Pancreas (tissue), 10 donors: ENCODE results near the gene ABLIM2. TPM values are rescaled to one million over a fixed set of nuclear protein-coding genes. Genes with fewer than 3 reads are reported as not detected.

ENCODE experiments used
- ATAC-seq, 4 donors: fragments of 200-7000 bp; cut with Tn5 transposase; one replicate each; pipeline versions ENCODE4 v1.8.0 to v1.9.1; 2020; ENCODE audit warnings: mild to moderate bottlenecking in 4 of 4, moderate library complexity in 4 of 4
- DNase-seq, 6 donors: peaks; one replicate each; pipeline ENCODE4 v3.0.0-alpha.2; 2020
- FAIRE-seq: peaks from 2 replicates; lab custom pipeline; 2012; peaks lifted over from hg19 to GRCh38; lab: Jason Lieb, UNC
- H3K27ac ChIP-seq, 4 donors: fragments of 200-600 bp; sonication (generic); 1 replicate in 3 of 4; 2 replicates in 1 of 4; pipeline versions ENCODE4 v1.5.0 to v1.8.0; 2020
- H3K27me3 ChIP-seq, 4 donors: fragments of 200-600 bp; one replicate each; pipeline ENCODE4 v1.8.0; 2021
- H3K36me3 ChIP-seq, 3 donors: fragments of 200-600 bp; sonication (generic) in 1 of 3; one replicate each; pipeline versions ENCODE4 v1.5.0 to v1.8.0; 2020 to 2021
- H3K4me1 ChIP-seq, 3 donors: fragments of 200-600 bp; one replicate each; pipeline ENCODE4 v1.8.0; 2021
- H3K4me3 ChIP-seq, 4 donors: fragments of 200-600 bp; sonication (generic) in 2 of 4; one replicate each; pipeline versions ENCODE4 v1.5.0 to v1.8.0; 2020 to 2021
- H3K9me3 ChIP-seq, 4 donors: fragments of 200-600 bp; one replicate each; pipeline ENCODE4 v1.8.0; 2021
- WGBS, 2 donors: extraction: QIAGEN DNeasy Blood & Tissue Kit; methylation state at CpG; one replicate each; pipeline ENCODE4 v1.1.7; 2013; 5-methylcytosine and 5-hydroxymethylcytosine counted together
- intact Hi-C, 3 donors: fragments of 100-400 bp; cut with DNase I; formaldehyde crosslinking; loops; one replicate each; pipeline versions ENCODE4 v1.11.1 to v1.14.2; 2022
- polyA plus RNA-seq, 2 donors: library from polyadenylated mRNA; stranded (reverse); fragments of 200-250 nt; gene quantifications; one replicate each; pipeline ENCODE4 v1.2.3, GENCODE V29; 2013
- total RNA-seq, 6 donors: library from RNA; stranded (reverse); fragmentation: NEBNext Ultra II Directional in 4 of 6; extraction: Animal tissue kit (Norgen Biotek cat#: 25700) in 4 of 6; gene quantifications; one replicate each; pipeline versions ENCODE4 v1.2.1 to v1.2.4, GENCODE V29; 2021 to 2023
- TF ChIP-seq, protein P1 (sequence below), 4 donors: fragments of 200-600 bp; sonication (generic) in 3 of 4; IDR thresholded peaks; one replicate each; pipeline versions ENCODE4 v1.5.0 to v1.8.0; 2021; ENCODE audit warnings: antibody characterized with exemption in 4 of 4
- donor health status: healthy with polysubstance abuse.
- donor health status: DM: no; HTN: no; CAD: no; lungs with moderate emphysema.
- donor health status: DM: no; HTN: no; CAD: no.
- donor health status: control.
- donor health status: control.
- donor health status: Bipolar disorder and iron deficiency.
- donor health status: DM: yes; HTN: yes; CAD: no.
- donor health status: DM: no; HTN: no; CAD: no.
- donor health status: DM: no; HTN: no; CAD: no.
- donor health status: DM: yes; HTN: yes; CAD: no.

Gene ABLIM2
- total and polyA plus RNA-seq, 8 donors: 4.3 to 13.1 (median 6.6) TPM

- FAIRE-seq (no peak), ATAC-seq (no peak), DNase-seq (no peak)
- no peaks in the 10 kb centered on the region for H3K9me3 ChIP-seq
- peaks cover 0 to 8% (median 6%) of the 10 kb centered on the region in 3 donors for H3K4me1 ChIP-seq
- TF ChIP-seq, protein P1, sequence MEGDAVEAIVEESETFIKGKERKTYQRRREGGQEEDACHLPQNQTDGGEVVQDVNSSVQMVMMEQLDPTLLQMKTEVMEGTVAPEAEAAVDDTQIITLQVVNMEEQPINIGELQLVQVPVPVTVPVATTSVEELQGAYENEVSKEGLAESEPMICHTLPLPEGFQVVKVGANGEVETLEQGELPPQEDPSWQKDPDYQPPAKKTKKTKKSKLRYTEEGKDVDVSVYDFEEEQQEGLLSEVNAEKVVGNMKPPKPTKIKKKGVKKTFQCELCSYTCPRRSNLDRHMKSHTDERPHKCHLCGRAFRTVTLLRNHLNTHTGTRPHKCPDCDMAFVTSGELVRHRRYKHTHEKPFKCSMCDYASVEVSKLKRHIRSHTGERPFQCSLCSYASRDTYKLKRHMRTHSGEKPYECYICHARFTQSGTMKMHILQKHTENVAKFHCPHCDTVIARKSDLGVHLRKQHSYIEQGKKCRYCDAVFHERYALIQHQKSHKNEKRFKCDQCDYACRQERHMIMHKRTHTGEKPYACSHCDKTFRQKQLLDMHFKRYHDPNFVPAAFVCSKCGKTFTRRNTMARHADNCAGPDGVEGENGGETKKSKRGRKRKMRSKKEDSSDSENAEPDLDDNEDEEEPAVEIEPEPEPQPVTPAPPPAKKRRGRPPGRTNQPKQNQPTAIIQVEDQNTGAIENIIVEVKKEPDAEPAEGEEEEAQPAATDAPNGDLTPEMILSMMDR (IDR thresholded peaks at IDR 0.05): no peak
- H3K27me3 ChIP-seq: no peaks in the 10 kb centered on the region
- intact Hi-C loops: no loop called here
- H3K36me3 ChIP-seq: no peaks in the 10 kb centered on the region
- WGBS, 2 donors: 78 to 80% methylated on average over 8 of the region's 8 CpGs
- no peak overlapping the region for H3K4me3 ChIP-seq
- H3K27ac ChIP-seq: no peak overlapping the region
Observed at GRCh38 chr4:8180310-8181093, 21.9 kb upstream of the ABLIM2 start.

DNA sequence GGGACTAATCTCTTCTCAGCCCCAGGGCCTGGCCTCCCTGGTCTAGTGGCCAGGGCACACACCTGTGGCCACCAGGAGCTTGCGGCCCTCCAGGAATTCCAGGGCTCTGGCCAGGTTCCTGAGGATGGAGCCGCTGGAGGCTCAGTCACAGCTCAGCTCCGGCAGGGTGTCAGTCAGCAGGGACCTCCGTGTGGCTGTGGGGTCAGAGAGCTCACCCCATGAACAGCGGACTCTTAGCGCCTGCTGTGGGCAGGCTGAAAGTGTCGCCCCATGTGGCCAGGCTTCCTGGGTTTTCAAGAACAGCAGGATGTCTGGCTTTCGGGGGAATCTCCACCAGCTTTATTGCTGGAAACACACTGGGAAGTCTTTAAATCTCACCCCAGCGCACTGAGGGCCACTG is 21.2 kb upstream of the ABLIM2 start:
- Histone ChIP-seq H3K4me3 (no peak overlapping the region), H3K36me3 (no peaks in the 10 kb centered on the region), H3K27ac (no peak overlapping the region), H3K9me3 (no peaks in the 10 kb centered on the region), H3K4me1 (peaks cover 0 to 8% (median 6%) of the 10 kb centered on the region in 3 donors), H3K27me3 (no peaks in the 10 kb centered on the region)
- ATAC-seq: no peak
- FAIRE-seq: no peak
- intact Hi-C loops: no loop called here
- DNase-seq: no peak
- WGBS, 2 donors: 87 to 92% methylated on average over 9 of the region's 9 CpGs
- TF ChIP-seq, protein P1 (IDR thresholded peaks at IDR 0.05): no peak

DNA sequence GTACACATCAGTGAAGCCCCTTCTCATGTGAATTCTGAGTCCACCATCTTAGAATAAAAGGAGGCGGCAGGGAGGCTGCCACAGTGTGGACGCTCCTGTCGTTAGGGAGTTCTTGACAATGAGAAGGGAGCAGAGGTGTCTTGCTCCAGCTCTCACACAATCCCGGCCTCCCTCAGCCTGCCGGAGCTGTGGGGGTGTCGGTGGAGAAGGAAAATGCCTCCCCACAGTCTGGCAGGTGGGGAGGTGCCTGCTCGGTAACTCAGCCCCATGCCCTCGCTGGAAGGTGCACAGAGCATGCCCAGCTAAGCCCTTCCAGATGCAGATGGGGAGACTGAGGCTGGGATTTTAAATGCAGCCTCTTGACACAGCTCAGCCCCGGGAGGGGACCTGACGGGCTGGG is 20.5 kb upstream of the ABLIM2 start:
- intact Hi-C loops: no loop called here

DNA sequence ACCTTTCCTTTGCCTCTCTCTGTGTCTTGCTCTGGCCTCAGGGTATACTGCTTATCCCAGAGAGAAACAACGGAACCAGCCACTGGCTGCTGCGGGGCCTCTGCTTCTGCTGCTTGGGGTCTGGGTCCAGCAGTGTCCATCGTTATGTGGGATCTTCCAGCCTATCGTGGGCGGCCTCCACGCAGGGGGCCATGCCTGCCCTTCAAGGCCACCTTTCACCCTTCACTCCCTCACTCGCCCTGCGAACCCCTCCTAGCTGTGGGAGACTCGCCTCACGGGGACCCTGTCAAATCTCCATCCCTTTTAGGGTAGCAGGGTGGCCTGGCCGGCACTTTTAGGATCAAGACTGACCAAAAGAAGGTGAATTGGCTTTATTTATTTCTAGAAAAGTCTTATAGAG is 19.3 kb upstream of the ABLIM2 start:
- TF ChIP-seq, protein P1 (IDR thresholded peaks at IDR 0.05): no peak
- Histone ChIP-seq H3K9me3 (no peaks in the 10 kb centered on the region), H3K4me1 (peaks cover 0 to 8% (median 6%) of the 10 kb centered on the region in 3 donors), H3K27me3 (no peaks in the 10 kb centered on the region), H3K4me3 (no peak overlapping the region), H3K36me3 (no peaks in the 10 kb centered on the region), H3K27ac (no peak overlapping the region)
- 85 to 92% methylated on average over 11 of the region's 11 CpGs for WGBS, 2 donors
- FAIRE-seq (no peak), ATAC-seq (no peak), DNase-seq (no peak)
- intact Hi-C loops: no loop called here

More for the DNA sequence above, 20.5 kb upstream of the ABLIM2 start:
- ATAC-seq (no peak), DNase-seq (no peak), FAIRE-seq (no peak)
- no peak overlapping the region for H3K4me3 ChIP-seq
- TF ChIP-seq, protein P1 (IDR thresholded peaks at IDR 0.05): no peak
- no peak overlapping the region for H3K27ac ChIP-seq
- 82 to 83% methylated on average over 10 of the region's 10 CpGs for WGBS, 2 donors
- no peaks in the 10 kb centered on the region for H3K9me3 ChIP-seq
- no peaks in the 10 kb centered on the region for H3K36me3 ChIP-seq
- no peaks in the 10 kb centered on the region for H3K27me3 ChIP-seq
- H3K4me1 ChIP-seq: peaks cover 0 to 8% (median 6%) of the 10 kb centered on the region in 3 donors

- Histone ChIP-seq H3K4me3 (no peak overlapping the region), H3K4me1 (peaks cover 0 to 8% (median 6%) of the 10 kb centered on the region in 3 donors), H3K9me3 (no peaks in the 10 kb centered on the region), H3K36me3 (no peaks in the 10 kb centered on the region), H3K27me3 (no peaks in the 10 kb centered on the region), H3K27ac (no peak overlapping the region)
- WGBS, 2 donors: 73 to 76% methylated on average over 6 of the region's 6 CpGs
- TF ChIP-seq, protein P1 (IDR thresholded peaks at IDR 0.05): no peak
- no peak for ATAC-seq
- intact Hi-C loops: no loop called here
- FAIRE-seq: no peak
- no peak for DNase-seq
Observed at GRCh38 chr4:8177552-8177951, 18.9 kb upstream of the ABLIM2 start.
